H1 (cell line): ENCODE measurements around the gene KCNMB2. TPM values are rescaled to one million over a fixed set of nuclear protein-coding genes. Genes with fewer than 3 reads are reported as not detected.

Experiments used
- polyA plus RNA-seq, 7 experiments: library from polyadenylated mRNA; depleted of rRNA in 3 of 7; stranded (reverse) in 5 of 7; unstranded in 2 of 7; fragments of >200 nt in 5 of 7; fragments of 200-250 nt in 2 of 7; gene quantifications; 1 replicate in 5 of 7; 2 replicates in 1 of 7; 4 replicates in 1 of 7; pipeline versions ENCODE4 v1.2.1 to v1.2.3, GENCODE V29; 2011 to 2013; ENCODE audit warnings: missing spikeins in 2 of 7, mixed read lengths in 2 of 7
- total RNA-seq: library from RNA; stranded (reverse); fragmentation: NEBNext Ultra II Directional; extraction: Animal tissue kit (Norgen Biotek cat#: 25700); gene quantifications from 2 replicates; pipeline ENCODE4 v1.2.1, GENCODE V29; 2021
- TF ChIP-seq, protein P1 (sequence below): fragments of 300-600 bp; sonication (generic); IDR thresholded peaks from 2 replicates; pipeline ENCODE4 v1.7.1; 2012; ENCODE audit warnings: low read length, moderate library complexity, mild to moderate bottlenecking, inconsistent platforms; ENCODE audit not compliant: insufficient replicate concordance

Gene KCNMB2
- total and polyA plus RNA-seq, 2 of the 8 experiments (the other 6 are each of a cell fraction or from before 2014, with no cell fraction given) = not detected

DNA sequence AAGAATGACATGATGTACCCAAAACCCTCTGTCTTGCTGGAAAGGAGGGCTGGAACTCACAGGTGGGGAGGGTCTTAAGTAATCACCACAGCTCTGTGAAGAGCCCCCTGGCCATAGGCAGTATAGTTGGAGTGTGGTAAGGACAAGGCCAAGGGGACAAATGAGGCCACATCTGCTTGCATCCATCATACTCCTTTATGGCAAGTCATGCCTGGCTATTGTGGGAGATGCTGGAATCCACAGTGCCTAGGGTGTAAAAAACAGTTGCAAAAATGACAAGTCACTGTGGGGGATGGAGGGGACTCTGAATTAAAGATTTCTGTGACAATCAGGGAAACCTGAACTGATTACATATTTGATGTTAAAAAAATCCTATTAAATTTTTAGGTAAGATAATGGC, 258.5 kb downstream of the KCNMB2 start (continued):
- TF ChIP-seq, protein P1, sequence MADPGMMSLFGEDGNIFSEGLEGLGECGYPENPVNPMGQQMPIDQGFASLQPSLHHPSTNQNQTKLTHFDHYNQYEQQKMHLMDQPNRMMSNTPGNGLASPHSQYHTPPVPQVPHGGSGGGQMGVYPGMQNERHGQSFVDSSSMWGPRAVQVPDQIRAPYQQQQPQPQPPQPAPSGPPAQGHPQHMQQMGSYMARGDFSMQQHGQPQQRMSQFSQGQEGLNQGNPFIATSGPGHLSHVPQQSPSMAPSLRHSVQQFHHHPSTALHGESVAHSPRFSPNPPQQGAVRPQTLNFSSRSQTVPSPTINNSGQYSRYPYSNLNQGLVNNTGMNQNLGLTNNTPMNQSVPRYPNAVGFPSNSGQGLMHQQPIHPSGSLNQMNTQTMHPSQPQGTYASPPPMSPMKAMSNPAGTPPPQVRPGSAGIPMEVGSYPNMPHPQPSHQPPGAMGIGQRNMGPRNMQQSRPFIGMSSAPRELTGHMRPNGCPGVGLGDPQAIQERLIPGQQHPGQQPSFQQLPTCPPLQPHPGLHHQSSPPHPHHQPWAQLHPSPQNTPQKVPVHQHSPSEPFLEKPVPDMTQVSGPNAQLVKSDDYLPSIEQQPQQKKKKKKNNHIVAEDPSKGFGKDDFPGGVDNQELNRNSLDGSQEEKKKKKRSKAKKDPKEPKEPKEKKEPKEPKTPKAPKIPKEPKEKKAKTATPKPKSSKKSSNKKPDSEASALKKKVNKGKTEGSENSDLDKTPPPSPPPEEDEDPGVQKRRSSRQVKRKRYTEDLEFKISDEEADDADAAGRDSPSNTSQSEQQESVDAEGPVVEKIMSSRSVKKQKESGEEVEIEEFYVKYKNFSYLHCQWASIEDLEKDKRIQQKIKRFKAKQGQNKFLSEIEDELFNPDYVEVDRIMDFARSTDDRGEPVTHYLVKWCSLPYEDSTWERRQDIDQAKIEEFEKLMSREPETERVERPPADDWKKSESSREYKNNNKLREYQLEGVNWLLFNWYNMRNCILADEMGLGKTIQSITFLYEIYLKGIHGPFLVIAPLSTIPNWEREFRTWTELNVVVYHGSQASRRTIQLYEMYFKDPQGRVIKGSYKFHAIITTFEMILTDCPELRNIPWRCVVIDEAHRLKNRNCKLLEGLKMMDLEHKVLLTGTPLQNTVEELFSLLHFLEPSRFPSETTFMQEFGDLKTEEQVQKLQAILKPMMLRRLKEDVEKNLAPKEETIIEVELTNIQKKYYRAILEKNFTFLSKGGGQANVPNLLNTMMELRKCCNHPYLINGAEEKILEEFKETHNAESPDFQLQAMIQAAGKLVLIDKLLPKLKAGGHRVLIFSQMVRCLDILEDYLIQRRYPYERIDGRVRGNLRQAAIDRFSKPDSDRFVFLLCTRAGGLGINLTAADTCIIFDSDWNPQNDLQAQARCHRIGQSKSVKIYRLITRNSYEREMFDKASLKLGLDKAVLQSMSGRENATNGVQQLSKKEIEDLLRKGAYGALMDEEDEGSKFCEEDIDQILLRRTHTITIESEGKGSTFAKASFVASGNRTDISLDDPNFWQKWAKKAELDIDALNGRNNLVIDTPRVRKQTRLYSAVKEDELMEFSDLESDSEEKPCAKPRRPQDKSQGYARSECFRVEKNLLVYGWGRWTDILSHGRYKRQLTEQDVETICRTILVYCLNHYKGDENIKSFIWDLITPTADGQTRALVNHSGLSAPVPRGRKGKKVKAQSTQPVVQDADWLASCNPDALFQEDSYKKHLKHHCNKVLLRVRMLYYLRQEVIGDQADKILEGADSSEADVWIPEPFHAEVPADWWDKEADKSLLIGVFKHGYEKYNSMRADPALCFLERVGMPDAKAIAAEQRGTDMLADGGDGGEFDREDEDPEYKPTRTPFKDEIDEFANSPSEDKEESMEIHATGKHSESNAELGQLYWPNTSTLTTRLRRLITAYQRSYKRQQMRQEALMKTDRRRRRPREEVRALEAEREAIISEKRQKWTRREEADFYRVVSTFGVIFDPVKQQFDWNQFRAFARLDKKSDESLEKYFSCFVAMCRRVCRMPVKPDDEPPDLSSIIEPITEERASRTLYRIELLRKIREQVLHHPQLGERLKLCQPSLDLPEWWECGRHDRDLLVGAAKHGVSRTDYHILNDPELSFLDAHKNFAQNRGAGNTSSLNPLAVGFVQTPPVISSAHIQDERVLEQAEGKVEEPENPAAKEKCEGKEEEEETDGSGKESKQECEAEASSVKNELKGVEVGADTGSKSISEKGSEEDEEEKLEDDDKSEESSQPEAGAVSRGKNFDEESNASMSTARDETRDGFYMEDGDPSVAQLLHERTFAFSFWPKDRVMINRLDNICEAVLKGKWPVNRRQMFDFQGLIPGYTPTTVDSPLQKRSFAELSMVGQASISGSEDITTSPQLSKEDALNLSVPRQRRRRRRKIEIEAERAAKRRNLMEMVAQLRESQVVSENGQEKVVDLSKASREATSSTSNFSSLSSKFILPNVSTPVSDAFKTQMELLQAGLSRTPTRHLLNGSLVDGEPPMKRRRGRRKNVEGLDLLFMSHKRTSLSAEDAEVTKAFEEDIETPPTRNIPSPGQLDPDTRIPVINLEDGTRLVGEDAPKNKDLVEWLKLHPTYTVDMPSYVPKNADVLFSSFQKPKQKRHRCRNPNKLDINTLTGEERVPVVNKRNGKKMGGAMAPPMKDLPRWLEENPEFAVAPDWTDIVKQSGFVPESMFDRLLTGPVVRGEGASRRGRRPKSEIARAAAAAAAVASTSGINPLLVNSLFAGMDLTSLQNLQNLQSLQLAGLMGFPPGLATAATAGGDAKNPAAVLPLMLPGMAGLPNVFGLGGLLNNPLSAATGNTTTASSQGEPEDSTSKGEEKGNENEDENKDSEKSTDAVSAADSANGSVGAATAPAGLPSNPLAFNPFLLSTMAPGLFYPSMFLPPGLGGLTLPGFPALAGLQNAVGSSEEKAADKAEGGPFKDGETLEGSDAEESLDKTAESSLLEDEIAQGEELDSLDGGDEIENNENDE = no peak
